GM19397 (cell line): Measurements from ENCODE around the gene FGF2.
A peak's percentile ranks its signal among the peaks of the same experiment; 100 is the strongest.
"Not testable (repeated sequence)": the region's sequence is repeated elsewhere in the genome, so short reads cannot be mapped to it uniquely, and the experiment has no call there.

Experiments used
- ATAC-seq: cut with Tn5 transposase; IDR thresholded peaks from one replicate; pipeline ENCODE4 v1.9.1; 2021; ENCODE audit warnings: mild to moderate bottlenecking, moderate library complexity; ENCODE audit not compliant: unreplicated experiment

Gene FGF2

GRCh38 chr4:122917731-122918130 is 91.1 kb downstream of the FGF2 start:
- no peak for ATAC-seq

- ATAC-seq = no peak
These were observed 93.8 kb downstream of the FGF2 start for GRCh38 chr4:122920473-122920872.

GRCh38 chr4:122921300-122921699 is 94.7 kb downstream of the FGF2 start:
- ATAC-seq = no peak

GRCh38 chr4:122921971-122922876 is 95.6 kb downstream of the FGF2 start, which contains the start of gene NUDT6:
Gene NUDT6 (minus strand): TSS chr4:122922597. CDS start chr4:122922572, 25 bp downstream.
- ATAC-seq = peak; percentile 71

- ATAC-seq = peak; percentile 98
These were observed 96.4 kb downstream of the FGF2 start for GRCh38 chr4:122922877-122923511.

DNA sequence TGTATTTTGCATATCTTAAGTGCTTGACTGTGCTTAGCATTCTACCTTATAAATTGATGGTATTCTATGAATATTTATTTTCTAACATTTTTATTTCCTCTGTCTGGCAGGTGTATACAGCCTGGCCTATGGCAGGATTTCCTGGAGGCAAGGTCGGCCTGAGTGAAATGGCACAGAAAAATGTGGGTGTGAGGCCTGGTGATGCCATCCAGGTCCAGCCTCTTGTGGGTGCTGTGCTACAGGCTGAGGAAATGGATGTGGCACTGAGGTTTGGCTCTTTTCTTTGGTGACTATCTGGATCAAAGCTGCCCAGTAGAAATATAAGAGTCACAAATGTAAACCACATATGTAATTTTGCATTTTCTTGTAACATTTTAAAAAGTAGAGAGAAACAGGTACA is 102.3 kb downstream of the FGF2 start:
- no peak for ATAC-seq

GRCh38 chr4:122930862-122931261 is 104.2 kb downstream of the FGF2 start:
- no peak for ATAC-seq

DNA sequence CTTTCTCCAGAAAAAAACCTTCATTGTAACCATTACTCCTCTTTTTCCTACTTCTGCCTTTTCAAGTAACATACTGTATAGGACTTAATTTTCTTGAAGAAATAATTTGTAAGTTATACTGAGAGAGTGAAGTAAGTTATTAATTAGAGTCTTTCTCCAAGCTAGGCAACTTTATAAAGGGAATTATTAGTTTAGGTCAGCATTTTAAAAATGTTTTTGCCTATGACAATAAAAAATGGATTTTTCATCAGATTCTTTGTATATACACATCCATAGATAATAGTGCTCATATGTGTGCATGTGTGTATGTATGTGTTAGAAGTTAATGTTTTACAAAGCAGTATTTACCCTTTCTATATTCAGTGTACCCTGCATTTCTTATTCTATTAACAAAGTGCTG is 106.1 kb downstream of the FGF2 start:
- ATAC-seq = no peak

DNA sequence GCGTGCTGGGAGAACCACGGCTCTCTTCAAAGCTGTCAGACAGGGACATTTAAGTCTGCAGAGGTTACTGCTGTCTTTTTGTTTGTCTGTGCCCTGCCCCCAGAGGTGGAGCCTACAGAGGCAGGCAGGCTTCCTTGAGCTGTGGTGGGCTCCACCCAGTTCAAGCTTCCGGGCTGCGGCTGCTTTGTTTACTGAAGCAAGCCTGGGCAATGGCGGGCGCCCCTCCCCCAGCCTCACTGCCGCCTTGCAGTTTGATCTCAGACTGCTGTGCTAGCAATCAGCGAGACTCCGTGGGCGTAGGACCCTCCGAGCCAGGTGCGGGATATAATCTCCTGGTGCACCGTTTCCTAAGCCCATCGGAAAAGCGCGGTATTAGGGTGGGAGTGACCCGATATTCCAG is 118.5 kb downstream of the FGF2 start:
- not testable (repeated sequence) for ATAC-seq

DNA sequence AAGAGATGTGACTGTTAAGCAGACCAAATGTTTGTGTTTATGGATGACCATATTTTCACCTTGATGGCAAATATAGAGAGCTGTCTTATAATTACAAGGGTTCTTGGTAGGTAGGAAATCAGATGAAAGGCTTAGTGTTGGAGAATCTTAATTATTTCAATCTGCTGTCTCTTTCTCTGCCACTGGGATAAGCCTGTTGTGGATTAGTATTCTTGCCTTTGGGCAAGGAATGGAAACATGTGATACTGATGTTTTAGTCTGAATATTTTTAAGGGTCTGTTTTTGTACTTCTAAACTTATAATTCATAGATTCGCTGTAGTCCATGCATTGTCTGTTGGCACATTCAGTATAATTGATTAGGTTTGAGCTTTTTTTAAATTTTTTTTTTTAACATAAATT is 119.5 kb downstream of the FGF2 start:
- no peak for ATAC-seq
